CD4-positive, alpha-beta memory T cell (primary cell): ENCODE results near the gene SLC46A3. TPM values are rescaled to one million over a fixed set of nuclear protein-coding genes. Genes with fewer than 3 reads are reported as not detected.

Experiments
- CTCF ChIA-PET: fragments of 350-600 bp; sonication (Branson Sonifier 250); formaldehyde crosslinking; loops from one replicate; lab custom pipeline; 2021; ENCODE audit warnings: inconsistent platforms; ENCODE audit not compliant: partially characterized antibody; lab: Charles Lee
- POLR2A ChIA-PET: fragments of 350-600 bp; sonication (Branson Sonifier 250); formaldehyde crosslinking; loops from one replicate; lab custom pipeline; 2021; ENCODE audit not compliant: partially characterized antibody; lab: Charles Lee
- DNase-seq, 5 donors: peaks; one replicate each; pipeline versions ENCODE4 v3.0.0 to v3.0.0-alpha.2; 2020 to 2022; ENCODE audit warnings: mixed read lengths in 1 of 5
- H3K27ac ChIP-seq: one replicate; pipeline ENCODE4 v1.7.0; 2013; ENCODE audit warnings: low read depth, low read length
- H3K27me3 ChIP-seq: 2 replicates; pipeline ENCODE4 v1.7.0; 2013; ENCODE audit warnings: mild to moderate bottlenecking, low read length, moderate library complexity; ENCODE audit not compliant: insufficient read depth
- H3K36me3 ChIP-seq: 2 replicates; pipeline ENCODE4 v1.7.0; 2013; ENCODE audit warnings: mild to moderate bottlenecking, low read length, moderate library complexity; ENCODE audit not compliant: insufficient read depth
- H3K4me1 ChIP-seq: 2 replicates; pipeline ENCODE4 v1.7.0; 2013; ENCODE audit warnings: mild to moderate bottlenecking, low read length, moderate library complexity; ENCODE audit not compliant: insufficient read depth
- H3K4me3 ChIP-seq, 2 donors: one replicate each; pipeline ENCODE4 v1.7.0; 2013; ENCODE audit warnings: low read length in 2 of 2, mild to moderate bottlenecking in 1 of 2
- H3K9me3 ChIP-seq, 2 donors: one replicate each; pipeline ENCODE4 v1.7.0; 2013; ENCODE audit warnings: low read length in 2 of 2, control low read depth in 1 of 2; ENCODE audit not compliant: control insufficient read depth in 1 of 2
- H3K27ac Mint-ChIP-seq, 7 donors: one replicate each; pipeline ENCODE4 v1.8.0; 2020 to 2021; ENCODE audit warnings: mixed read lengths in 7 of 7, mild to moderate bottlenecking in 6 of 7, inconsistent platforms in 3 of 7, moderate library complexity in 3 of 7
- H3K27me3 Mint-ChIP-seq, 2 donors: one replicate each; pipeline ENCODE4 v1.8.0; 2020 to 2021; ENCODE audit warnings: mixed read lengths in 2 of 2
- H3K36me3 Mint-ChIP-seq, 2 donors: one replicate each; pipeline ENCODE4 v1.8.0; 2020 to 2021; ENCODE audit warnings: mixed read lengths in 2 of 2, inconsistent platforms in 1 of 2, mild to moderate bottlenecking in 1 of 2
- H3K4me1 Mint-ChIP-seq, 4 donors: one replicate each; pipeline ENCODE4 v1.8.0; 2020 to 2021; ENCODE audit warnings: mixed read lengths in 4 of 4, mild to moderate bottlenecking in 1 of 4
- H3K4me3 Mint-ChIP-seq, 8 donors: one replicate each; pipeline ENCODE4 v1.8.0; 2020 to 2021; ENCODE audit warnings: mixed read lengths in 8 of 8, mild to moderate bottlenecking in 7 of 8, moderate library complexity in 6 of 8, inconsistent platforms in 3 of 8
- H3K9me3 Mint-ChIP-seq, 8 donors: one replicate each; pipeline ENCODE4 v1.8.0; 2020 to 2021; ENCODE audit warnings: mixed read lengths in 8 of 8, mild to moderate bottlenecking in 5 of 8, inconsistent platforms in 3 of 8, moderate library complexity in 1 of 8
- intact Hi-C: fragments of 100-400 bp; cut with micrococcal nuclease; formaldehyde crosslinking; loops from one replicate; pipeline ENCODE4 v1.15.1; 2023
- polyA plus RNA-seq, 2 donors: library from polyadenylated mRNA; unstranded; fragments of 300-500 nt; fragmentation: Illumina TruSeq; gene quantifications; one replicate each; pipeline ENCODE4 v1.2.3, GENCODE V29; 2021
- total RNA-seq, 2 experiments: library from RNA; stranded (reverse); gene quantifications; one replicate each; pipeline ENCODE4 v1.2.3, GENCODE V29; 2021

Gene SLC46A3
- total and polyA plus RNA-seq, 4 experiments from 2014 or later: 18.7 to 42.1 (median 22.4) TPM

- Histone ChIP-seq H3K36me3 (peaks cover 1% of the 10 kb centered on the region), H3K4me3 (peak overlapping the region; percentile 15 to 86), H3K27ac (peak overlapping the region; percentile 65), H3K27me3 (no peaks in the 10 kb centered on the region), H3K4me1 (peaks cover 29% of the 10 kb centered on the region), H3K9me3 (no peaks in the 10 kb centered on the region)
- ChIA-PET CTCF (interaction anchor here (1.0 to 1.2 kb wide), 2 partner anchors 9 to 59 kb away, joined by 3 to 5 read pairs; partner anchors contain the start of gene POMP), POLR2A (interaction anchor here (0.6 to 3.6 kb wide), 5 partner anchors 8 to 1232 kb away, joined by 3 to 41 read pairs (median 3); partner anchors contain the start of genes LNX2 and POMP)
- no peak for DNase-seq
- no peaks in the 10 kb centered on the region for H3K9me3 Mint-ChIP-seq
- peak overlapping the region; percentile 90 to 98 (median 95) for H3K27ac Mint-ChIP-seq
- peaks cover 23 to 47% (median 33%) of the 10 kb centered on the region in 4 donors for H3K4me1 Mint-ChIP-seq
- intact Hi-C loops: loop anchor here (2.0 to 5.0 kb wide), 2 partner anchors 581 to 1467 kb away; partner anchors contain the start of genes PAN3 and RPL21
- peaks cover 7 to 21% of the 10 kb centered on the region in 2 donors for H3K36me3 Mint-ChIP-seq
- H3K27me3 Mint-ChIP-seq: no peaks in the 10 kb centered on the region
- peak overlapping the region; percentile 92 to 97 (median 94) for H3K4me3 Mint-ChIP-seq
Observed at GRCh38 chr13:28718196-28718542, 601 bp downstream of the SLC46A3 start.

GRCh38 chr13:28717170-28717569, 1.6 kb downstream of the SLC46A3 start:
- Mint-ChIP-seq H3K4me3 (peak overlapping the region; percentile 59 to 97 (median 94)), H3K27ac (peak overlapping the region; percentile 66 to 91 (median 79)), H3K9me3 (no peaks in the 10 kb centered on the region), H3K36me3 (peaks cover 15 to 28% of the 10 kb centered on the region in 2 donors), H3K4me1 (peaks cover 23 to 47% (median 33%) of the 10 kb centered on the region in 4 donors), H3K27me3 (no peaks in the 10 kb centered on the region)
- Histone ChIP-seq H3K4me1 (peaks cover 29% of the 10 kb centered on the region), H3K9me3 (no peaks in the 10 kb centered on the region), H3K27me3 (no peaks in the 10 kb centered on the region), H3K4me3 (no peak overlapping the region), H3K27ac (no peak overlapping the region), H3K36me3 (peaks cover 3% of the 10 kb centered on the region)
- no peak for DNase-seq
- intact Hi-C loops: loop anchor here (5.0 kb wide), 1 partner anchor 580 kb away; the partner anchor contains the start of gene PAN3
- POLR2A ChIA-PET: interaction anchor here (3.6 kb wide), 1 partner anchor 59 kb away, joined by 41 read pairs; the partner anchor contains the start of gene POMP
- CTCF ChIA-PET: interaction anchor here (1.0 kb wide), 1 partner anchor 10 kb away, joined by 3 read pairs; no protein-coding TSS in a partner anchor

- H3K9me3 ChIP-seq: no peaks in the 10 kb centered on the region
- Mint-ChIP-seq H3K36me3 (peaks cover 20 to 32% of the 10 kb centered on the region in 2 donors), H3K9me3 (no peaks in the 10 kb centered on the region), H3K4me1 (peaks cover 23 to 47% (median 34%) of the 10 kb centered on the region in 4 donors), H3K27me3 (no peaks in the 10 kb centered on the region), H3K27ac (peak overlapping the region in 3 of 7 donors; percentile 67 to 91 (median 73)), H3K4me3 (peak overlapping the region in 6 of 8 donors; percentile 27 to 97 (median 82))
- CTCF ChIA-PET: no interaction called here
- no peaks in the 10 kb centered on the region for H3K27me3 ChIP-seq
- no peak overlapping the region for H3K4me3 ChIP-seq
- intact Hi-C loops: loop anchor here (5.0 kb wide), 1 partner anchor 579 kb away; the partner anchor contains the start of gene PAN3
- peaks cover 29% of the 10 kb centered on the region for H3K4me1 ChIP-seq
- DNase-seq: no peak
- H3K27ac ChIP-seq: no peak overlapping the region
- H3K36me3 ChIP-seq: peaks cover 3% of the 10 kb centered on the region
- POLR2A ChIA-PET: no interaction called here
Observed at GRCh38 chr13:28716511-28716910, 2.3 kb downstream of the SLC46A3 start.

- Histone ChIP-seq H3K4me1 (peaks cover 26% of the 10 kb centered on the region), H3K4me3 (no peak overlapping the region), H3K9me3 (no peaks in the 10 kb centered on the region), H3K27me3 (no peaks in the 10 kb centered on the region), H3K36me3 (peaks cover 3% of the 10 kb centered on the region), H3K27ac (no peak overlapping the region)
- no peak for DNase-seq
- POLR2A ChIA-PET: no interaction called here
- Mint-ChIP-seq H3K4me3 (peak overlapping the region in 1 of 8 donors; percentile 38), H3K27me3 (no peaks in the 10 kb centered on the region), H3K4me1 (peaks cover 23 to 46% (median 32%) of the 10 kb centered on the region in 4 donors), H3K36me3 (peaks cover 28 to 38% of the 10 kb centered on the region in 2 donors), H3K27ac (peak overlapping the region in 1 of 7 donors; percentile 10), H3K9me3 (no peaks in the 10 kb centered on the region)
- intact Hi-C loops: loop anchor here (5.0 kb wide), 1 partner anchor 577 kb away; the partner anchor contains the start of gene PAN3
- CTCF ChIA-PET: no interaction called here
Observed at GRCh38 chr13:28714651-28715050, 4.1 kb downstream of the SLC46A3 start.

- POLR2A ChIA-PET: interaction anchor here (1.4 kb wide), 1 partner anchor 9 kb away, joined by 3 read pairs; the partner anchor contains the start of gene SLC46A3
- peaks cover 0 to 1% (median 0%) of the 10 kb centered on the region in 8 donors for H3K9me3 Mint-ChIP-seq
- no peak overlapping the region for H3K4me3 Mint-ChIP-seq
- DNase-seq: no peak
- H3K36me3 Mint-ChIP-seq: peaks cover 46 to 56% of the 10 kb centered on the region in 2 donors
- Histone ChIP-seq H3K4me1 (no peaks in the 10 kb centered on the region), H3K36me3 (peaks cover 3% of the 10 kb centered on the region), H3K27me3 (no peaks in the 10 kb centered on the region), H3K9me3 (no peaks in the 10 kb centered on the region), H3K4me3 (no peak overlapping the region), H3K27ac (no peak overlapping the region)
- H3K27ac Mint-ChIP-seq: no peak overlapping the region
- intact Hi-C loops: no loop called here
- H3K27me3 Mint-ChIP-seq: no peaks in the 10 kb centered on the region
- H3K4me1 Mint-ChIP-seq: peaks cover 2 to 7% (median 4%) of the 10 kb centered on the region in 4 donors
- CTCF ChIA-PET: interaction anchor here (0.5 kb wide), 1 partner anchor 87 kb away, joined by 3 read pairs; no protein-coding TSS in a partner anchor
Observed at GRCh38 chr13:28710161-28710560, 8.6 kb downstream of the SLC46A3 start.

- Histone ChIP-seq H3K4me3 (no peak overlapping the region), H3K9me3 (no peaks in the 10 kb centered on the region), H3K27me3 (no peaks in the 10 kb centered on the region), H3K4me1 (no peaks in the 10 kb centered on the region), H3K36me3 (peaks cover 4% of the 10 kb centered on the region), H3K27ac (no peak overlapping the region)
- intact Hi-C loops: no loop called here
- H3K4me3 Mint-ChIP-seq: no peak overlapping the region
- peaks cover 0 to 1% (median 0%) of the 10 kb centered on the region in 8 donors for H3K9me3 Mint-ChIP-seq
- ChIA-PET POLR2A (no interaction called here), CTCF (interaction anchor here (0.6 kb wide), 1 partner anchor 109 kb away, joined by 4 read pairs; no protein-coding TSS in a partner anchor)
- DNase-seq: no peak
- H3K4me1 Mint-ChIP-seq: peaks cover 0 to 3% (median 1%) of the 10 kb centered on the region in 4 donors
- no peaks in the 10 kb centered on the region for H3K27me3 Mint-ChIP-seq
- H3K36me3 Mint-ChIP-seq: peaks cover 57 to 58% of the 10 kb centered on the region in 2 donors
- peak overlapping the region in 1 of 7 donors; percentile 4 for H3K27ac Mint-ChIP-seq
Observed at GRCh38 chr13:28707629-28708427, 10.9 kb downstream of the SLC46A3 start.
